ENCODE data around the gene C22orf23. TPM values are rescaled to one million over a fixed set of nuclear protein-coding genes. Genes with fewer than 3 reads are reported as not detected.

Gene C22orf23
- total and polyA plus RNA-seq, 11 donors: 0.16 to 0.80 (median 0.44) TPM; not detected in 2

- WGBS, 4 donors: 71 to 79% (median 73%) methylated on average over 10 to 25 of the region's 25 CpGs
- peaks cover 0 to 95% (median 81%) of the 10 kb centered on the region in 9 donors for H3K36me3 ChIP-seq
- DNase-seq (peak in 2 of 5 donors; percentile 28 to 45), ATAC-seq (peak in 1 of 4 donors; percentile 83)
- no peak overlapping the region for H3K4me3 ChIP-seq
- H3K9me3 ChIP-seq: no peaks in the 10 kb centered on the region
- intact Hi-C loops (cut with DNase I): no loop called here
- peak overlapping the region in 8 of 12 donors; percentile 15 to 62 (median 35) for H3K27ac ChIP-seq
- no peak for TF ChIP-seq POLR2A (IDR thresholded peaks at IDR 0.05)
- no peak for TF ChIP-seq CTCF (IDR thresholded peaks at IDR 0.05)
- peaks cover 0 to 18% (median 6%) of the 10 kb centered on the region in 12 donors for H3K4me1 ChIP-seq
- no peaks in the 10 kb centered on the region for H3K27me3 ChIP-seq
Measured at GRCh38 chr22:37918580-37919270, 34.7 kb downstream of the C22orf23 start.

- whole genome bisulfite sequencing, 4 donors: 71 to 76% (median 73%) methylated on average over 4 of the region's 4 CpGs
- H3K36me3 ChIP-seq: peaks cover 0 to 93% (median 79%) of the 10 kb centered on the region in 9 donors
- peak overlapping the region in 8 of 12 donors; percentile 15 to 62 (median 35) for H3K27ac ChIP-seq
- no peaks in the 10 kb centered on the region for H3K9me3 ChIP-seq
- H3K4me3 ChIP-seq: no peak overlapping the region
- ATAC-seq: no peak
- intact Hi-C loops (cut with DNase I): no loop called here
- no peak for DNase-seq
- H3K4me1 ChIP-seq: peaks cover 0 to 20% (median 7%) of the 10 kb centered on the region in 12 donors
- no peak for TF ChIP-seq CTCF (IDR thresholded peaks at IDR 0.05)
- no peak for TF ChIP-seq POLR2A (IDR thresholded peaks at IDR 0.05)
- H3K27me3 ChIP-seq: no peaks in the 10 kb centered on the region
Measured at GRCh38 chr22:37917874-37918548, 35.4 kb downstream of the C22orf23 start.

GRCh38 chr22:37916311-37916710, 37.1 kb downstream of the C22orf23 start:
- peaks cover 0 to 34% (median 13%) of the 10 kb centered on the region in 12 donors for H3K4me1 ChIP-seq
- H3K27ac ChIP-seq: peak overlapping the region in 1 of 12 donors; percentile 52
- 82 to 87% (median 84%) methylated on average over 4 to 5 of the region's 5 CpGs for WGBS, 4 donors
- no peak for ATAC-seq
- no peaks in the 10 kb centered on the region for H3K27me3 ChIP-seq
- intact Hi-C loops (cut with DNase I): no loop called here
- no peak overlapping the region for H3K4me3 ChIP-seq
- peaks cover 0 to 87% (median 73%) of the 10 kb centered on the region in 9 donors for H3K36me3 ChIP-seq
- DNase-seq: no peak
- TF ChIP-seq POLR2A (IDR thresholded peaks at IDR 0.05): no peak
- H3K9me3 ChIP-seq: no peaks in the 10 kb centered on the region

GRCh38 chr22:37913233-37913721, 40.1 kb downstream of the C22orf23 start:
- 48 to 62% (median 58%) methylated on average over 7 of the region's 7 CpGs for WGBS, 4 donors
- TF ChIP-seq POLR2A (IDR thresholded peaks at IDR 0.05): no peak
- no peak for TF ChIP-seq CTCF (IDR thresholded peaks at IDR 0.05)
- intact Hi-C loops (cut with DNase I): no loop called here
- ATAC-seq (peak; percentile 43 to 91 (median 60)), DNase-seq (peak; percentile 46 to 60 (median 57))
- H3K27me3 ChIP-seq: no peaks in the 10 kb centered on the region
- H3K36me3 ChIP-seq: peaks cover 0 to 58% (median 49%) of the 10 kb centered on the region in 9 donors
- no peak overlapping the region for H3K4me3 ChIP-seq
- no peaks in the 10 kb centered on the region for H3K9me3 ChIP-seq
- peaks cover 0 to 41% (median 24%) of the 10 kb centered on the region in 12 donors for H3K4me1 ChIP-seq
- peak overlapping the region in 10 of 12 donors; percentile 51 to 89 (median 68) for H3K27ac ChIP-seq

Measured in heart left ventricle (tissue), 16 donors.